ENCODE data around the gene UBE2L3.

The UBE2L3 gene

GRCh38 chr22:21587803-21588611, 20.5 kb downstream of the UBE2L3 start:
- no peak overlapping the region for H3K4me3 ChIP-seq (ENCODE audit: low read depth, low read length)
- no peak for TF ChIP-seq CTCF (IDR thresholded peaks at IDR 0.05; ENCODE audit: borderline replicate concordance, insufficient read depth, low read depth, low read length)

GRCh38 chr22:21589396-21589795, 21.9 kb downstream of the UBE2L3 start:
- no peak for TF ChIP-seq CTCF (IDR thresholded peaks at IDR 0.05; ENCODE audit: borderline replicate concordance, insufficient read depth, low read depth, low read length)
- no peak overlapping the region for H3K4me3 ChIP-seq (ENCODE audit: low read depth, low read length)

- TF ChIP-seq CTCF (IDR thresholded peaks at IDR 0.05; ENCODE audit: borderline replicate concordance, insufficient read depth, low read depth, low read length) = no peak
- H3K4me3 ChIP-seq (ENCODE audit: low read depth, low read length) = no peak overlapping the region
These were observed 23.5 kb downstream of the UBE2L3 start for GRCh38 chr22:21590809-21591641.

- no peak overlapping the region for H3K4me3 ChIP-seq (ENCODE audit: low read depth, low read length)
- no peak for TF ChIP-seq CTCF (IDR thresholded peaks at IDR 0.05; ENCODE audit: borderline replicate concordance, insufficient read depth, low read depth, low read length)
These were observed 24.2 kb downstream of the UBE2L3 start for GRCh38 chr22:21591695-21592094.

GRCh38 chr22:21592422-21592821, 24.9 kb downstream of the UBE2L3 start:
- no peak for TF ChIP-seq CTCF (IDR thresholded peaks at IDR 0.05; ENCODE audit: borderline replicate concordance, insufficient read depth, low read depth, low read length)
- H3K4me3 ChIP-seq (ENCODE audit: low read depth, low read length) = no peak overlapping the region

GRCh38 chr22:21593406-21594232, 26.1 kb downstream of the UBE2L3 start:
- peak; percentile 29; the same call in 1 of the 2 replicates for TF ChIP-seq CTCF (IDR thresholded peaks at IDR 0.05; ENCODE audit: borderline replicate concordance, insufficient read depth, low read depth, low read length)
- H3K4me3 ChIP-seq (ENCODE audit: low read depth, low read length) = no peak overlapping the region

Measured in GM12875 (cell line).